GM12865 (cell line): ENCODE results near the gene SRPK2.
"Not testable (repeated sequence)": the region's sequence is repeated elsewhere in the genome, so short reads cannot be mapped to it uniquely, and the experiment has no call there.

Experiments used
- DNase-seq: peaks from one replicate; pipeline ENCODE4 v3.0.0; 2010; ENCODE audit warnings: low read depth
- H3K4me3 ChIP-seq: 2 replicates; pipeline ENCODE4 v1.5.1; 2011; ENCODE audit warnings: mild to moderate bottlenecking, low read depth, low read length, control low read depth
- CTCF ChIP-seq: IDR thresholded peaks from 2 replicates; pipeline ENCODE4 v1.5.1; 2011; ENCODE audit warnings: low read length, control low read depth, low read depth, inconsistent platforms; ENCODE audit not compliant: insufficient read depth; ENCODE audit errors: missing control alignments

The SRPK2 gene

GRCh38 chr7:105268056-105268455 lies 120.7 kb downstream of the SRPK2 start:
- peak overlapping the region; percentile 78 for H3K4me3 ChIP-seq
- DNase-seq: peak; percentile 28
- no peak for TF ChIP-seq CTCF

- no peak for TF ChIP-seq CTCF
- no peak for DNase-seq
- H3K4me3 ChIP-seq: peak overlapping the region; percentile 78
Measured at GRCh38 chr7:105267244-105267643, 121.5 kb downstream of the SRPK2 start.

- no peak overlapping the region for H3K4me3 ChIP-seq
- no peak for TF ChIP-seq CTCF
- no peak for DNase-seq
Measured at GRCh38 chr7:105264707-105265106, 124.0 kb downstream of the SRPK2 start.

- no peak for DNase-seq
- no peak for TF ChIP-seq CTCF
Measured at GRCh38 chr7:105261689-105262088, 127.0 kb downstream of the SRPK2 start.

GRCh38 chr7:105260201-105260871 lies 128.4 kb downstream of the SRPK2 start:
- not testable (repeated sequence) for H3K4me3 ChIP-seq, DNase-seq

More at GRCh38 chr7:105261689-105262088, 127.0 kb downstream of the SRPK2 start:
- H3K4me3 ChIP-seq: no peak overlapping the region

GRCh38 chr7:105258919-105259318 lies 129.8 kb downstream of the SRPK2 start:
- not testable (repeated sequence) for DNase-seq, H3K4me3 ChIP-seq

- no peak overlapping the region for H3K4me3 ChIP-seq
- DNase-seq: no peak
Measured at GRCh38 chr7:105257338-105257737, 131.4 kb downstream of the SRPK2 start.

More at GRCh38 chr7:105257338-105257737, 131.4 kb downstream of the SRPK2 start:
- TF ChIP-seq CTCF: no peak
